K562 (cell line): Measurements from ENCODE around the gene PIRT. TPM values are rescaled to one million over a fixed set of nuclear protein-coding genes. Genes with fewer than 3 reads are reported as not detected.

Source experiments
- ATAC-seq: fragments of 200-7000 bp; cut with Tn5 transposase; 3 replicates; pipeline ENCODE4 v1.9.1; 2020; ENCODE audit warnings: moderate library complexity
- BruUV-seq: library from RNA; stranded (reverse); fragments of 400-500 nt; replicated peaks from 2 replicates; lab custom pipeline; 2021; lab: Mats Ljungman, UMichigan
- CTCF ChIA-PET: fragments of 300-600 bp; formaldehyde crosslinking; extraction: SDS; loops from one replicate; lab custom pipeline; 2021; ENCODE audit warnings: low intra/inter-chr PET ratio; lab: Yijun Ruan, JAX
- POLR2A ChIA-PET: fragments of 300-600, 350-650 bp; sonication (Branson Sonifier 250); formaldehyde crosslinking; extraction: SDS; loops from one replicate; lab custom pipeline; 2021; ENCODE audit warnings: antibody characterized with exemption, inconsistent platforms; lab: Yijun Ruan, JAX
- DNase-seq, 4 experiments: peaks; one replicate each; pipeline versions ENCODE4 v3.0.0 to v3.0.0-alpha.2; 2011 to 2018; ENCODE audit warnings: low spot score in 3 of 4, mixed read lengths in 3 of 4; ENCODE audit errors: extremely low read depth in 1 of 4
- FAIRE-seq: peaks from 2 replicates; lab custom pipeline; 2011; peaks lifted over from hg19 to GRCh38; lab: Jason Lieb, UNC
- H2AFZ ChIP-seq: 2 replicates; pipeline ENCODE4 v1.6.0; 2011; ENCODE audit warnings: low read depth, low read length, control low read depth, inconsistent platforms
- H3K27ac ChIP-seq: fragments of 200-600 bp; 3 replicates; pipeline ENCODE4 v1.8.0; 2011; ENCODE audit warnings: low read depth, mild to moderate bottlenecking, control low read depth, inconsistent platforms, low read length, moderate library complexity, mixed read lengths; ENCODE audit errors: extremely low read depth
- H3K27me3 ChIP-seq, 2 experiments: fragments of 300-600 bp in 1 of 2; 2 replicates in 1 of 2; 3 replicates in 1 of 2; pipeline versions ENCODE4 v1.6.0 to v1.8.0; 2011; ENCODE audit warnings: inconsistent platforms in 2 of 2, low read length in 2 of 2, mild to moderate bottlenecking in 1 of 2, mixed read lengths in 1 of 2, moderate library complexity in 1 of 2; ENCODE audit not compliant: control insufficient read depth in 2 of 2, insufficient read depth in 2 of 2
- H3K36me3 ChIP-seq: fragments of 300-600 bp; 3 replicates; pipeline ENCODE4 v1.8.0; 2011; ENCODE audit warnings: mild to moderate bottlenecking, low read length, inconsistent platforms; ENCODE audit not compliant: control insufficient read depth, insufficient read depth
- H3K4me1 ChIP-seq, 2 experiments: fragments of 200-600 bp in 1 of 2; replicated peaks in 1 of 2; 2 replicates in 1 of 2; 3 replicates in 1 of 2; pipeline versions ENCODE4 v1.5.1 to v1.8.0; 2011; ENCODE audit warnings: inconsistent platforms in 2 of 2, low read length in 2 of 2, mild to moderate bottlenecking in 1 of 2, mixed read lengths in 1 of 2, moderate library complexity in 1 of 2; ENCODE audit not compliant: control insufficient read depth in 2 of 2, insufficient read depth in 2 of 2
- H3K4me2 ChIP-seq: 2 replicates; pipeline ENCODE4 v1.6.1; 2011; ENCODE audit warnings: low read length, control low read depth, inconsistent platforms, mixed read lengths; ENCODE audit not compliant: insufficient read depth
- H3K4me3 ChIP-seq: fragments of 200-600 bp; sonication (generic), shearing (Covaris generic); 2 replicates; pipeline ENCODE4 v1.5.1; 2016; ENCODE audit warnings: control low read depth, inconsistent platforms
- H3K79me2 ChIP-seq: fragments of 200-600 bp; 3 replicates; pipeline ENCODE4 v1.8.0; 2011; ENCODE audit warnings: low read length, inconsistent platforms; ENCODE audit not compliant: control insufficient read depth, insufficient read depth
- H3K9ac ChIP-seq, 2 experiments: 2 replicates each; pipeline versions ENCODE4 v1.6.0 to v1.6.1; 2011; ENCODE audit warnings: low read depth in 2 of 2, low read length in 2 of 2, control low read depth in 1 of 2, inconsistent platforms in 1 of 2, mild to moderate bottlenecking in 1 of 2, mixed read lengths in 1 of 2; ENCODE audit not compliant: insufficient read depth in 1 of 2
- H3K9me1 ChIP-seq: one replicate; pipeline ENCODE4 v1.6.0; 2011; ENCODE audit warnings: inconsistent platforms, mild to moderate bottlenecking, low read length, moderate library complexity; ENCODE audit not compliant: control insufficient read depth, insufficient read depth
- H3K9me3 ChIP-seq: replicated peaks from 2 replicates; pipeline ENCODE4 v1.5.1; 2011; ENCODE audit warnings: low read depth, low read length, inconsistent platforms; ENCODE audit not compliant: control insufficient read depth, insufficient read depth
- H4K20me1 ChIP-seq: replicated peaks from 2 replicates; pipeline ENCODE4 v1.6.1; 2011; ENCODE audit warnings: low read length, inconsistent platforms, mixed read lengths; ENCODE audit not compliant: control insufficient read depth, insufficient read depth
- CREBBP ChIP-seq: IDR thresholded peaks from one replicate; pipeline ENCODE4 v1.6.1; 2012; ENCODE audit warnings: low read depth, mild to moderate bottlenecking, control low read depth, inconsistent platforms, low read length
- WGBS: fragments of 100-300 bp; shearing (Covaris generic); methylation state at CpG from one replicate; pipeline ENCODE4 v1.1.6; 2016; ENCODE audit warnings: low coverage, mixed read lengths; ENCODE audit not compliant: insufficient coverage; ENCODE audit errors: missing lambda C conversion rate; 5-methylcytosine and 5-hydroxymethylcytosine counted together
- in situ Hi-C: fragments of 300-500 bp; cut with MboI; formaldehyde crosslinking; loops from 4 replicates; pipeline ENCODE4 v1.15.0; 2018; ENCODE audit warnings: inconsistent platforms, mixed read lengths
- intact Hi-C: fragments of 100-400 bp; cut with micrococcal nuclease; formaldehyde crosslinking; loops from 2 replicates; pipeline ENCODE4 v1.14.2; 2022
- polyA plus RNA-seq, 8 experiments: library from polyadenylated mRNA; depleted of rRNA in 4 of 8; stranded (reverse) in 5 of 8; unstranded in 3 of 8; fragments of >200 nt; fragmentation: Nextera tagmentation in 2 of 8; fragmentation: Illumina TruSeq in 1 of 8; extraction: Ambion mirVana in 2 of 8; extraction: Trizol in 1 of 8; gene quantifications; 2 replicates each; pipeline versions ENCODE4 v1.2.1 to v1.2.3, GENCODE V29; 2011 to 2014; ENCODE audit warnings: inconsistent platforms in 1 of 8, missing spikeins in 1 of 8
- total RNA-seq, 7 experiments: library from RNA; depleted of rRNA in 6 of 7; stranded (reverse); fragments of >200 nt in 6 of 7; fragmentation: Illumina TruSeq in 2 of 7; extraction: Trizol in 2 of 7; gene quantifications; 2 replicates each; pipeline versions ENCODE4 v1.2.1 to v1.2.3, GENCODE V29; 2011 to 2021; ENCODE audit warnings: low replicate concordance in 1 of 7
- TF ChIP-seq, protein P1 (sequence below): sonication (generic); formaldehyde crosslinking; IDR thresholded peaks from 2 replicates; pipeline ENCODE4 v1.8.1; 2023; ENCODE audit warnings: missing genetic modification reagents, mild to moderate bottlenecking, borderline replicate concordance
- TF ChIP-seq, protein P2 (sequence below): sonication (generic); formaldehyde crosslinking; IDR thresholded peaks from 2 replicates; pipeline ENCODE4 v1.8.0; 2023; ENCODE audit warnings: mild to moderate bottlenecking, missing genetic modification reagents

The PIRT gene
- total and polyA plus RNA-seq, 9 of the 15 experiments (the other 6 are each of a cell fraction or from before 2014, with no cell fraction given): not detected

DNA sequence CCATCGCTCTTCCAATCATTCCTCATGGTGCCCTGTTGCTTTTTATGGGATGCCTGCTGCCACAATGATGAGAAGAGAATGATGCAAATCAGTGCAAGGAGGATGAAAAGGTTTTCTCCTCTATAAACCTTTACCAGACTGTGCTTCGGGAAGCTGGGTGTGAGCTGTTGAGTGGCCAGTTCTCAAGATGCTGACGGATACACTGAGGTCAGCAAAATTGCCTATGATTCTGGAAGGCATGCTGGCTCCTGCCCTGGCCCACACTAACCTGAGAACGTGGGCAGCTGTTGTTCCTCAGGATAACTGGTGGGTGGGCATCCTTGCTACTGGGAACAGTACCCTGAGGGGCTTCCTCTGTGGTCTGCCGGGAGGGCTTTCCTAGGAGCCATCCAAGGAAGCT is 795 bp upstream of the PIRT start (continued):
- TF ChIP-seq, protein P1, sequence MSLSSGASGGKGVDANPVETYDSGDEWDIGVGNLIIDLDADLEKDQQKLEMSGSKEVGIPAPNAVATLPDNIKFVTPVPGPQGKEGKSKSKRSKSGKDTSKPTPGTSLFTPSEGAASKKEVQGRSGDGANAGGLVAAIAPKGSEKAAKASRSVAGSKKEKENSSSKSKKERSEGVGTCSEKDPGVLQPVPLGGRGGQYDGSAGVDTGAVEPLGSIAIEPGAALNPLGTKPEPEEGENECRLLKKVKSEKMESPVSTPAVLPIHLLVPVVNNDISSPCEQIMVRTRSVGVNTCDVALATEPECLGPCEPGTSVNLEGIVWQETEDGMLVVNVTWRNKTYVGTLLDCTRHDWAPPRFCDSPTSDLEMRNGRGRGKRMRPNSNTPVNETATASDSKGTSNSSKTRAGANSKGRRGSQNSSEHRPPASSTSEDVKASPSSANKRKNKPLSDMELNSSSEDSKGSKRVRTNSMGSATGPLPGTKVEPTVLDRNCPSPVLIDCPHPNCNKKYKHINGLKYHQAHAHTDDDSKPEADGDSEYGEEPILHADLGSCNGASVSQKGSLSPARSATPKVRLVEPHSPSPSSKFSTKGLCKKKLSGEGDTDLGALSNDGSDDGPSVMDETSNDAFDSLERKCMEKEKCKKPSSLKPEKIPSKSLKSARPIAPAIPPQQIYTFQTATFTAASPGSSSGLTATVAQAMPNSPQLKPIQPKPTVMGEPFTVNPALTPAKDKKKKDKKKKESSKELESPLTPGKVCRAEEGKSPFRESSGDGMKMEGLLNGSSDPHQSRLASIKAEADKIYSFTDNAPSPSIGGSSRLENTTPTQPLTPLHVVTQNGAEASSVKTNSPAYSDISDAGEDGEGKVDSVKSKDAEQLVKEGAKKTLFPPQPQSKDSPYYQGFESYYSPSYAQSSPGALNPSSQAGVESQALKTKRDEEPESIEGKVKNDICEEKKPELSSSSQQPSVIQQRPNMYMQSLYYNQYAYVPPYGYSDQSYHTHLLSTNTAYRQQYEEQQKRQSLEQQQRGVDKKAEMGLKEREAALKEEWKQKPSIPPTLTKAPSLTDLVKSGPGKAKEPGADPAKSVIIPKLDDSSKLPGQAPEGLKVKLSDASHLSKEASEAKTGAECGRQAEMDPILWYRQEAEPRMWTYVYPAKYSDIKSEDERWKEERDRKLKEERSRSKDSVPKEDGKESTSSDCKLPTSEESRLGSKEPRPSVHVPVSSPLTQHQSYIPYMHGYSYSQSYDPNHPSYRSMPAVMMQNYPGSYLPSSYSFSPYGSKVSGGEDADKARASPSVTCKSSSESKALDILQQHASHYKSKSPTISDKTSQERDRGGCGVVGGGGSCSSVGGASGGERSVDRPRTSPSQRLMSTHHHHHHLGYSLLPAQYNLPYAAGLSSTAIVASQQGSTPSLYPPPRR: no peak

DNA sequence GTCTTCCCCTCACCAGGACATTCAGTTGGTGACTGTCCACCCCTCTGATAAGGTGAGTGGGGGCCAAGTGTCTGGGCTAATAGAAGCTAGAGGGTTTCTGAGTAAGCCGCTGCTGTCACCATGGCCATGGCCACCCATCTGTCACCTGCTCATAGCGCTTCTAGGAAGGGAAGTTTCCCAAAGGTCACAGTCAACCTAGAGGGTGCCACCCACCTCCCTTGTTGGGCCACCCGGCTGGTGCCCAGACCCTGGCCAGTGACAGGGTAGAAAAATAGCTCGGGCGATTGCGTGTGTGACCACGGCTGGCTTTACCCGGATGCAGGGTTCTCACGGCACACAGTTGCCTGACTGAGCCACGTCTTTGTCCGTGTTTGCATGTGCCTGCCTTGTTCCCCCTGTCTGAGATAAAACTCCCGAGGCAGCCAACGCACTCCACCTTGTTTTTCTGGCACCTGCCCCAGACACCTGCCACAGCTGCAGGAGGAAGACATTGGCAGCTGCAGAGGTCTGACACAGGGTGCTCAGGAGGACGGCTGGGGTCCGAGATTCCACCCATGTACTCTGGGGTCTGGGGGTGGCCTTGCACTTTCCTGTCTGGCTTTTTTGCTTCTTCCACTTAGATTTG is 809 bp downstream of the PIRT start:
- BruUV-seq: no TSS peak
- ATAC-seq: no peak
- no peaks in the 10 kb centered on the region for H3K36me3 ChIP-seq
- intact Hi-C loops (no loop called here), in situ Hi-C loops (no loop called here)
- no peak overlapping the region for H3K27ac ChIP-seq
- DNase-seq: no peak
- H3K9me3 ChIP-seq: no peaks in the 10 kb centered on the region
- no peaks in the 10 kb centered on the region for H3K4me1 ChIP-seq
- no peak overlapping the region for H3K4me2 ChIP-seq
- no peak overlapping the region for H3K9ac ChIP-seq
- H3K79me2 ChIP-seq: no peaks in the 10 kb centered on the region
- FAIRE-seq: no peak
- peaks cover 0 to 5% of the 10 kb centered on the region in 2 experiments; a peak in 2 of 5 replicates for H3K27me3 ChIP-seq
- H2AFZ ChIP-seq: no peak overlapping the region
- CTCF ChIA-PET: no interaction called here
- H3K4me3 ChIP-seq: no peak overlapping the region
- H4K20me1 ChIP-seq: no peaks in the 10 kb centered on the region
- no peaks in the 10 kb centered on the region for H3K9me1 ChIP-seq
- under 1% methylated on average over 12 of the region's 15 CpGs for WGBS
- POLR2A ChIA-PET: no interaction called here
- TF ChIP-seq, protein P2, sequence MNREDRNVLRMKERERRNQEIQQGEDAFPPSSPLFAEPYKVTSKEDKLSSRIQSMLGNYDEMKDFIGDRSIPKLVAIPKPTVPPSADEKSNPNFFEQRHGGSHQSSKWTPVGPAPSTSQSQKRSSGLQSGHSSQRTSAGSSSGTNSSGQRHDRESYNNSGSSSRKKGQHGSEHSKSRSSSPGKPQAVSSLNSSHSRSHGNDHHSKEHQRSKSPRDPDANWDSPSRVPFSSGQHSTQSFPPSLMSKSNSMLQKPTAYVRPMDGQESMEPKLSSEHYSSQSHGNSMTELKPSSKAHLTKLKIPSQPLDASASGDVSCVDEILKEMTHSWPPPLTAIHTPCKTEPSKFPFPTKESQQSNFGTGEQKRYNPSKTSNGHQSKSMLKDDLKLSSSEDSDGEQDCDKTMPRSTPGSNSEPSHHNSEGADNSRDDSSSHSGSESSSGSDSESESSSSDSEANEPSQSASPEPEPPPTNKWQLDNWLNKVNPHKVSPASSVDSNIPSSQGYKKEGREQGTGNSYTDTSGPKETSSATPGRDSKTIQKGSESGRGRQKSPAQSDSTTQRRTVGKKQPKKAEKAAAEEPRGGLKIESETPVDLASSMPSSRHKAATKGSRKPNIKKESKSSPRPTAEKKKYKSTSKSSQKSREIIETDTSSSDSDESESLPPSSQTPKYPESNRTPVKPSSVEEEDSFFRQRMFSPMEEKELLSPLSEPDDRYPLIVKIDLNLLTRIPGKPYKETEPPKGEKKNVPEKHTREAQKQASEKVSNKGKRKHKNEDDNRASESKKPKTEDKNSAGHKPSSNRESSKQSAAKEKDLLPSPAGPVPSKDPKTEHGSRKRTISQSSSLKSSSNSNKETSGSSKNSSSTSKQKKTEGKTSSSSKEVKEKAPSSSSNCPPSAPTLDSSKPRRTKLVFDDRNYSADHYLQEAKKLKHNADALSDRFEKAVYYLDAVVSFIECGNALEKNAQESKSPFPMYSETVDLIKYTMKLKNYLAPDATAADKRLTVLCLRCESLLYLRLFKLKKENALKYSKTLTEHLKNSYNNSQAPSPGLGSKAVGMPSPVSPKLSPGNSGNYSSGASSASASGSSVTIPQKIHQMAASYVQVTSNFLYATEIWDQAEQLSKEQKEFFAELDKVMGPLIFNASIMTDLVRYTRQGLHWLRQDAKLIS (CRISPR knock-in tag): no peak
- TF ChIP-seq CREBBP: no peak
- TF ChIP-seq, all 486 proteins: peak for 0
